ENCODE results near the gene P2RY10. TPM values are rescaled to one million over a fixed set of nuclear protein-coding genes. Genes with fewer than 3 reads are reported as not detected.

The P2RY10 gene
- total and polyA plus RNA-seq, 2 experiments from 2014 or later, result not detected

GRCh38 chrX:78931814-78932213 lies 13.4 kb upstream of the P2RY10 start:
- no peak overlapping the region for H3K4me2 ChIP-seq
- Mint-ChIP-seq H3K36me3 (ENCODE audit: low read depth) (peaks cover 3% of the 10 kb centered on the region; the same call in 2 of the 3 replicates), H3K9me3 (peaks cover 21% of the 10 kb centered on the region), H3K27me3 (ENCODE audit: insufficient read depth, low read depth, poor library complexity) (peaks cover 1% of the 10 kb centered on the region), H3K4me3 (no peak overlapping the region), H3K4me1 (no peaks in the 10 kb centered on the region), H3K27ac (no peak overlapping the region)
- DNase-seq (ENCODE audit: low spot score), result no peak
- TF ChIP-seq CREB1 (CRISPR knock-in tag; IDR thresholded peaks at IDR 0.05; ENCODE audit: low read depth) (no peak), CTCF (conservative IDR thresholded peaks at IDR 0.05; ENCODE audit: low read depth in 2 of 2) (no peak), POLR2AphosphoS5 (IDR thresholded peaks at IDR 0.05; ENCODE audit: low read depth) (no peak), ZNF462 (CRISPR knock-in tag; IDR thresholded peaks at IDR 0.05) (no peak), EZH2 (IDR thresholded peaks at IDR 0.05; ENCODE audit: low read depth, unreplicated experiment) (no peak), NANOG (IDR thresholded peaks at IDR 0.05; ENCODE audit: borderline replicate concordance) (no peak), REST (IDR thresholded peaks at IDR 0.05; ENCODE audit: unreplicated experiment) (no peak), ETS1 (IDR thresholded peaks at IDR 0.05) (no peak), EZH2phosphoT487 (IDR thresholded peaks at IDR 0.05; ENCODE audit: unreplicated experiment) (no peak), ZNF331 (CRISPR knock-in tag; IDR thresholded peaks at IDR 0.05; ENCODE audit: low read depth) (no peak), JUNB (IDR thresholded peaks at IDR 0.05; ENCODE audit: unreplicated experiment) (no peak), STAT1 (IDR thresholded peaks at IDR 0.05; ENCODE audit: unreplicated experiment) (no peak), ZNF114 (CRISPR knock-in tag; IDR thresholded peaks at IDR 0.05) (no peak)
- ATAC-seq, result no peak
- no peaks in the 10 kb centered on the region for H3K36me3 ChIP-seq (ENCODE audit: insufficient read depth)
- H3K27ac ChIP-seq (ENCODE audit: low read depth), result no peak overlapping the region
- H4K20me1 ChIP-seq (replicated peaks; ENCODE audit: insufficient read depth), result no peaks in the 10 kb centered on the region
- H3K27me3 ChIP-seq (ENCODE audit: insufficient read depth), result no peaks in the 10 kb centered on the region
- no peaks in the 10 kb centered on the region for H3K9me2 ChIP-seq (ENCODE audit: insufficient read depth)
- H2AFZ ChIP-seq, result no peak overlapping the region
- H3F3A ChIP-seq (replicated peaks; ENCODE audit: low read depth), result no peaks in the 10 kb centered on the region
- H3K4me1 ChIP-seq (ENCODE audit: insufficient read depth), result no peaks in the 10 kb centered on the region
- no peaks in the 10 kb centered on the region for H3K79me2 ChIP-seq (replicated peaks; ENCODE audit: insufficient read depth)
- H3K4me3 ChIP-seq, result no peak overlapping the region

Data from GM23338 (cell line).